Parathyroid adenoma (tissue), 2 donors: ENCODE results near the gene TBC1D4.

ENCODE experiments used
- H2AFZ ChIP-seq: fragments of 300-600 bp; sonication (generic); one replicate; pipeline ENCODE4 v1.7.0; 2017; ENCODE audit warnings: antibody characterized with exemption, mild to moderate bottlenecking
- H3K27ac ChIP-seq: fragments of 300-600 bp; sonication (generic); one replicate; pipeline ENCODE4 v1.7.0; 2017
- H3K27me3 ChIP-seq: fragments of 300-600 bp; sonication (generic); one replicate; pipeline ENCODE4 v1.7.0; 2017; ENCODE audit warnings: low read length; ENCODE audit not compliant: control insufficient read depth, insufficient read depth
- H3K36me3 ChIP-seq: fragments of 300-600 bp; sonication (generic); one replicate; pipeline ENCODE4 v1.7.0; 2017; ENCODE audit warnings: low read length; ENCODE audit not compliant: control insufficient read depth, insufficient read depth
- H3K4me1 ChIP-seq: fragments of 300-600 bp; sonication (generic); one replicate; pipeline ENCODE4 v1.7.0; 2017; ENCODE audit warnings: control low read depth
- H3K4me2 ChIP-seq: fragments of 300-600 bp; sonication (generic); one replicate; pipeline ENCODE4 v1.7.0; 2017; ENCODE audit warnings: low read length
- H3K4me3 ChIP-seq: fragments of 300-600 bp; sonication (generic); one replicate; pipeline ENCODE4 v1.7.0; 2017; ENCODE audit warnings: low read depth, low read length
- H3K79me2 ChIP-seq: fragments of 300-600 bp; sonication (generic); one replicate; pipeline ENCODE4 v1.7.0; 2017; ENCODE audit warnings: control low read depth
- H3K9ac ChIP-seq: fragments of 300-600 bp; sonication (generic); one replicate; pipeline ENCODE4 v1.7.0; 2017; ENCODE audit warnings: mild to moderate bottlenecking
- H3K9me3 ChIP-seq: fragments of 300-600 bp; sonication (generic); one replicate; pipeline ENCODE4 v1.7.0; 2017; ENCODE audit warnings: low read length; ENCODE audit not compliant: control insufficient read depth
- CTCF ChIP-seq: fragments of 300-600 bp; sonication (generic); IDR thresholded peaks from one replicate; pipeline ENCODE4 v1.7.0; 2017; ENCODE audit warnings: antibody characterized with exemption, mild to moderate bottlenecking
- donor health status: primary hyperparathyroidism.

Gene TBC1D4

GRCh38 chr13:75395901-75396300 lies 86.1 kb downstream of the TBC1D4 start:
- no peak overlapping the region for H3K27ac ChIP-seq
- TF ChIP-seq CTCF, result no peak
- no peaks in the 10 kb centered on the region for H3K36me3 ChIP-seq
- no peaks in the 10 kb centered on the region for H3K9me3 ChIP-seq
- no peaks in the 10 kb centered on the region for H3K27me3 ChIP-seq
- H3K79me2 ChIP-seq, result no peaks in the 10 kb centered on the region
- no peak overlapping the region for H3K4me3 ChIP-seq
- H3K4me2 ChIP-seq, result no peak overlapping the region
- H2AFZ ChIP-seq, result no peak overlapping the region
- no peaks in the 10 kb centered on the region for H3K4me1 ChIP-seq
- no peak overlapping the region for H3K9ac ChIP-seq

- no peak overlapping the region for H3K4me2 ChIP-seq
- H3K36me3 ChIP-seq, result no peaks in the 10 kb centered on the region
- TF ChIP-seq CTCF, result no peak
- H3K4me3 ChIP-seq, result no peak overlapping the region
- no peak overlapping the region for H3K27ac ChIP-seq
- no peaks in the 10 kb centered on the region for H3K4me1 ChIP-seq
- no peak overlapping the region for H2AFZ ChIP-seq
- H3K79me2 ChIP-seq, result no peaks in the 10 kb centered on the region
- no peaks in the 10 kb centered on the region for H3K9me3 ChIP-seq
- H3K9ac ChIP-seq, result no peak overlapping the region
- no peaks in the 10 kb centered on the region for H3K27me3 ChIP-seq
Measured at GRCh38 chr13:75395066-75395465, 86.9 kb downstream of the TBC1D4 start.

GRCh38 chr13:75393839-75394520 lies 88.0 kb downstream of the TBC1D4 start:
- H3K9me3 ChIP-seq, result no peaks in the 10 kb centered on the region
- no peaks in the 10 kb centered on the region for H3K4me1 ChIP-seq
- no peak overlapping the region for H3K9ac ChIP-seq
- H3K4me3 ChIP-seq, result no peak overlapping the region
- no peak overlapping the region for H2AFZ ChIP-seq
- no peak for TF ChIP-seq CTCF
- no peak overlapping the region for H3K4me2 ChIP-seq
- no peak overlapping the region for H3K27ac ChIP-seq
- H3K27me3 ChIP-seq, result no peaks in the 10 kb centered on the region
- H3K79me2 ChIP-seq, result no peaks in the 10 kb centered on the region
- H3K36me3 ChIP-seq, result no peaks in the 10 kb centered on the region

- Histone ChIP-seq H3K36me3 (no peaks in the 10 kb centered on the region), H2AFZ (no peak overlapping the region), H3K79me2 (no peaks in the 10 kb centered on the region), H3K27ac (no peak overlapping the region), H3K9me3 (no peaks in the 10 kb centered on the region), H3K4me2 (no peak overlapping the region), H3K4me1 (no peaks in the 10 kb centered on the region), H3K27me3 (no peaks in the 10 kb centered on the region), H3K9ac (no peak overlapping the region), H3K4me3 (no peak overlapping the region)
- no peak for TF ChIP-seq CTCF
Measured at GRCh38 chr13:75391432-75392100, 90.4 kb downstream of the TBC1D4 start.

- no peak for TF ChIP-seq CTCF
- H3K4me2 ChIP-seq, result no peak overlapping the region
- H3K4me3 ChIP-seq, result no peak overlapping the region
- H3K9ac ChIP-seq, result no peak overlapping the region
- H3K4me1 ChIP-seq, result no peaks in the 10 kb centered on the region
- no peaks in the 10 kb centered on the region for H3K27me3 ChIP-seq
- H3K9me3 ChIP-seq, result no peaks in the 10 kb centered on the region
- no peaks in the 10 kb centered on the region for H3K36me3 ChIP-seq
- H2AFZ ChIP-seq, result no peak overlapping the region
- H3K79me2 ChIP-seq, result no peaks in the 10 kb centered on the region
- H3K27ac ChIP-seq, result no peak overlapping the region
Measured at GRCh38 chr13:75390229-75390628, 91.7 kb downstream of the TBC1D4 start.
